Lower lobe of right lung (tissue), 2 donors: ENCODE measurements around the gene APBB2. TPM values are rescaled to one million over a fixed set of nuclear protein-coding genes. Genes with fewer than 3 reads are reported as not detected.

Experiments used
- ATAC-seq, 2 donors: fragments of 200-7000 bp; cut with Tn5 transposase; one replicate each; pipeline ENCODE4 v1.9.1; 2020 to 2022; ENCODE audit warnings: mild to moderate bottlenecking in 2 of 2, moderate library complexity in 2 of 2
- DNase-seq: peaks from one replicate; pipeline ENCODE4 v3.0.0-alpha.2; 2020
- H3K27ac ChIP-seq: fragments of 200-600 bp; one replicate; pipeline ENCODE4 v1.8.0; 2022
- H3K27me3 ChIP-seq: fragments of 200-600 bp; one replicate; pipeline ENCODE4 v1.8.0; 2022; ENCODE audit warnings: low read depth
- H3K36me3 ChIP-seq: fragments of 200-600 bp; one replicate; pipeline ENCODE4 v1.8.0; 2022; ENCODE audit warnings: mild to moderate bottlenecking
- H3K4me1 ChIP-seq: fragments of 200-600 bp; one replicate; pipeline ENCODE4 v1.8.0; 2022
- H3K4me3 ChIP-seq: fragments of 200-600 bp; one replicate; pipeline ENCODE4 v1.8.0; 2022; ENCODE audit warnings: mild to moderate bottlenecking
- H3K9me3 ChIP-seq: fragments of 200-600 bp; one replicate; pipeline ENCODE4 v1.8.0; 2022
- CTCF ChIP-seq: fragments of 200-600 bp; IDR thresholded peaks from one replicate; pipeline ENCODE4 v1.8.0; 2022; ENCODE audit warnings: antibody characterized with exemption, mild to moderate bottlenecking
- intact Hi-C: fragments of 100-400 bp; cut with DNase I; formaldehyde crosslinking; loops from one replicate; pipeline ENCODE4 v1.11.0; 2022
- total RNA-seq: library from RNA; stranded (reverse); fragmentation: NEBNext Ultra II Directional; extraction: Animal tissue kit (Norgen Biotek cat#: 25700); gene quantifications from one replicate; pipeline ENCODE4 v1.2.1, GENCODE V29; 2021
- donor health status: DM: no; HTN: yes; CAD: no; lungs with severe emphysema.

APBB2 gene
- total RNA-seq, 1 donor from 2014 or later, result 59.3 TPM

DNA sequence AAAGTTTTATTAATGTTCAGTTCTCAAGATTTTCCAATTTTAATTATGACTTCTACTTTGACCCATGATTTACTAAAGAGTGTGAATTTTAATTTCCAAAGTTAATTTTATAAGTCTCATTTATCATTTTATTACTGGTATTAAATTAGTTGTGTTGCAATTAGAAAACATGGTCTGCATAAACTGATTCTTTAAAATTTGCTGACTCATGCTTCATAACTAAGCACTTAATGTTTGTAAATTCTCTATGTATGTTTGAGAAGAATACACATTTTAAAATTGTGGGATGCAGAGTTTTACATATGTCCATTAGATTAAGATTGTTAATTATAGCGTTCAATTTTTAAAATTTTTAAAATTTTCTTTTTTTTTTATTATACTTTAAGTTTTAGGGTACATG is 22.2 kb upstream of the APBB2 start:
- Histone ChIP-seq H3K27me3 (no peaks in the 10 kb centered on the region), H3K9me3 (no peaks in the 10 kb centered on the region), H3K4me1 (no peaks in the 10 kb centered on the region), H3K36me3 (no peaks in the 10 kb centered on the region), H3K4me3 (no peak overlapping the region), H3K27ac (no peak overlapping the region)
- ATAC-seq, result no peak
- TF ChIP-seq CTCF, result no peak
- DNase-seq, result no peak
- intact Hi-C loops, result no loop called here

DNA sequence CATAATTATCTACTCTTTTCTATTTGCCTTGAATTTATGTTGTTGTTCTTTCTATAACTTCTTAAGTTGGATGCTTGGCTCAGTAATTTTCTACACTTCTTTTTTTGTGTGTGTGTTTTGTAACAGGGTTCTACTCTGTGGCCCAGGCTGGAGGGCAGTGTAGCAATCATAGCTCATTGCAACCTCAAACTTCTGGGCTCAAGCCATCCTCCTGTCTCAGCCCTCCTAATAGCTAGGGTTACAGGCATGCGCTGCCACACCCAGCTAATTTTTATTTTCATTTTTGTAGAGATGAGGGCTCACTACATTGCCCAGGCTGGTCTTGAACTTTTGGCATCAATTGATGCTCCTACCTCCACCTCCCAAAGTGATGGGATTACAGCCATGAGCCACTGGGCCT is 21.7 kb upstream of the APBB2 start:
- Histone ChIP-seq H3K27ac (no peak overlapping the region), H3K4me3 (no peak overlapping the region), H3K9me3 (no peaks in the 10 kb centered on the region), H3K27me3 (no peaks in the 10 kb centered on the region), H3K4me1 (no peaks in the 10 kb centered on the region), H3K36me3 (no peaks in the 10 kb centered on the region)
- intact Hi-C loops, result no loop called here
- DNase-seq, result no peak
- no peak for ATAC-seq
- no peak for TF ChIP-seq CTCF

GRCh38 chr4:41232856-41233255 is 18.5 kb upstream of the APBB2 start:
- Histone ChIP-seq H3K4me1 (no peaks in the 10 kb centered on the region), H3K9me3 (no peaks in the 10 kb centered on the region), H3K4me3 (no peak overlapping the region), H3K27ac (no peak overlapping the region), H3K27me3 (peaks cover 3% of the 10 kb centered on the region), H3K36me3 (no peaks in the 10 kb centered on the region)
- no peak for TF ChIP-seq CTCF
- no peak for ATAC-seq
- DNase-seq, result no peak
- intact Hi-C loops, result no loop called here

DNA sequence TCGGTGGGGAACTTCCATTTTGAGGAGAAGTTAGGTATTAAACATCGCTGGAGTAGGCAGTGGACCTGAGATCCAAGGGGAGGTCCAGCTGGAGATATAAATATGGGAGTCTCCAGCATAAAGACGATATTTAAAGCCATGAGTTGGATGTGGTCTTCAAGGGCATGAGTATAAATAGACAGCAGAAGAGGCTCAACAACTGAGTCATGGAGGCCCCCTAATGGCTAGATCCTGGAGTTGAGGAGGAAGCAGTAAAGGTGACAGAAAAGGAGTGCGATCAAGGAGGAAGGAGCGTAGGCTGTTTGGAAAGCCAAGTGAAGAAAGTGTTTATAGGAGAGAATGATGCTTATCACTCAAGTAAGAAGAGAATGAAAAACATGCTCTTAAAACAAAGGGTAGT is 18.1 kb upstream of the APBB2 start:
- TF ChIP-seq CTCF, result peak; percentile 8
- Histone ChIP-seq H3K27ac (no peak overlapping the region), H3K9me3 (no peaks in the 10 kb centered on the region), H3K27me3 (peaks cover 3% of the 10 kb centered on the region), H3K4me3 (no peak overlapping the region), H3K4me1 (no peaks in the 10 kb centered on the region), H3K36me3 (no peaks in the 10 kb centered on the region)
- intact Hi-C loops, result no loop called here
- DNase-seq, result no peak
- ATAC-seq, result no peak

- no peaks in the 10 kb centered on the region for H3K4me1 ChIP-seq
- no peaks in the 10 kb centered on the region for H3K36me3 ChIP-seq
- no peak overlapping the region for H3K27ac ChIP-seq
- no peak for ATAC-seq
- intact Hi-C loops, result no loop called here
- no peak for DNase-seq
- H3K4me3 ChIP-seq, result no peak overlapping the region
- TF ChIP-seq CTCF, result no peak
- H3K9me3 ChIP-seq, result no peaks in the 10 kb centered on the region
- H3K27me3 ChIP-seq, result peaks cover 3% of the 10 kb centered on the region
These were observed 13.6 kb upstream of the APBB2 start for GRCh38 chr4:41227902-41228301.
